SK-N-SH treated with all-trans-retinoic acid at 6 μM for 48 hours (cell line): ENCODE data around the gene RB1.
A peak's percentile ranks its signal among the peaks of the same experiment; 100 is the strongest.

ENCODE experiments used
- ATAC-seq: fragments of 200-7000 bp; cut with Tn5 transposase; 3 replicates; pipeline ENCODE4 v1.9.1; 2020; ENCODE audit warnings: mild to moderate bottlenecking, moderate library complexity
- ARNTL ChIP-seq: fragments of 450-650 bp; formaldehyde crosslinking; IDR thresholded peaks from 2 replicates; pipeline ENCODE4 v1.5.0; 2020; ENCODE audit warnings: low read depth, mild to moderate bottlenecking, moderate library complexity, borderline replicate concordance
- BACH2 ChIP-seq: fragments of 250-450 bp; sonication (Bioruptor Pico); IDR thresholded peaks from 2 replicates; pipeline ENCODE4 v1.9.0; 2021; ENCODE audit warnings: mild to moderate bottlenecking, borderline replicate concordance
- CSDC2 ChIP-seq: fragments of 250-450 bp; sonication (Bioruptor Pico); IDR thresholded peaks from 2 replicates; pipeline ENCODE4 v1.5.0; 2020; ENCODE audit warnings: mild to moderate bottlenecking, moderate library complexity
- ESRRG ChIP-seq: fragments of 250-450 bp; sonication (Bioruptor Pico); IDR thresholded peaks from 2 replicates; pipeline ENCODE4 v1.6.1; 2021; ENCODE audit warnings: mild to moderate bottlenecking
- GLIS3 ChIP-seq: fragments of 250-450 bp; sonication (Bioruptor Pico); IDR thresholded peaks from 2 replicates; pipeline ENCODE4 v1.5.0; 2020; ENCODE audit warnings: mild to moderate bottlenecking, moderate library complexity
- ISL1 ChIP-seq: fragments of 250-450 bp; sonication (Bioruptor Pico); IDR thresholded peaks from 2 replicates; pipeline ENCODE4 v2.1.2; 2022; ENCODE audit warnings: mild to moderate bottlenecking, moderate library complexity
- OSR1 ChIP-seq: fragments of 250-450 bp; sonication (Bioruptor Pico); IDR thresholded peaks from 2 replicates; pipeline ENCODE4 v1.8.0; 2022; ENCODE audit warnings: moderate library complexity, mild to moderate bottlenecking, inconsistent platforms
- PPARA ChIP-seq: fragments of 250-450 bp; sonication (Bioruptor Pico); IDR thresholded peaks from 2 replicates; pipeline ENCODE4 v1.5.0; 2020; ENCODE audit warnings: mild to moderate bottlenecking, borderline replicate concordance
- RARB ChIP-seq: fragments of 250-450 bp; sonication (Bioruptor Pico); IDR thresholded peaks from 2 replicates; pipeline ENCODE4 v1.8.0; 2021; ENCODE audit warnings: mild to moderate bottlenecking, moderate library complexity
- SNAI2 ChIP-seq: fragments of 250-450 bp; sonication (Bioruptor Pico); IDR thresholded peaks from 2 replicates; pipeline ENCODE4 v1.5.0; 2020; ENCODE audit warnings: mild to moderate bottlenecking, moderate library complexity
- TCF4 ChIP-seq: fragments of 250-450 bp; sonication (Bioruptor Pico); IDR thresholded peaks from 2 replicates; pipeline ENCODE4 v1.8.0; 2021; ENCODE audit warnings: mild to moderate bottlenecking, moderate library complexity, borderline replicate concordance
- TOX ChIP-seq: fragments of 250-450 bp; sonication (Bioruptor Pico); IDR thresholded peaks from 2 replicates; pipeline ENCODE4 v1.8.0; 2021; ENCODE audit warnings: mild to moderate bottlenecking, moderate library complexity, borderline replicate concordance
- ZC3H10 ChIP-seq: fragments of 250-450 bp; sonication (Bioruptor Pico); IDR thresholded peaks from 2 replicates; pipeline ENCODE4 v1.5.1; 2021; ENCODE audit warnings: mild to moderate bottlenecking, moderate library complexity
- ZFP3 ChIP-seq: fragments of 250-450 bp; sonication (Bioruptor Pico); IDR thresholded peaks from 2 replicates; pipeline ENCODE4 v1.5.0; 2020; ENCODE audit warnings: mild to moderate bottlenecking, moderate library complexity
- ZFP30 ChIP-seq: fragments of 450-650 bp; formaldehyde crosslinking; IDR thresholded peaks from 2 replicates; pipeline ENCODE4 v1.5.0; 2022; ENCODE audit warnings: mild to moderate bottlenecking, moderate library complexity
- ZNF565 ChIP-seq: fragments of 450-650 bp; formaldehyde crosslinking; conservative IDR thresholded peaks from 2 replicates; pipeline ENCODE4 v1.5.0; 2020; ENCODE audit warnings: low read depth, mild to moderate bottlenecking, moderate library complexity
- ZNF70 ChIP-seq: fragments of 450-650 bp; formaldehyde crosslinking; IDR thresholded peaks from 2 replicates; pipeline ENCODE4 v1.5.0; 2020; ENCODE audit warnings: mild to moderate bottlenecking, moderate library complexity
- ZNF8 ChIP-seq: fragments of 450-650 bp; formaldehyde crosslinking; IDR thresholded peaks from 2 replicates; pipeline ENCODE4 v1.5.0; 2020; ENCODE audit warnings: mild to moderate bottlenecking, moderate library complexity
- TF ChIP-seq, protein P1 (sequence below): fragments of 250-450 bp; sonication (Bioruptor Pico); IDR thresholded peaks from 2 replicates; pipeline ENCODE4 v1.5.1; 2021; ENCODE audit warnings: mild to moderate bottlenecking, moderate library complexity
- TF ChIP-seq, protein P2 (sequence below): fragments of 250-450 bp; sonication (Bioruptor Pico); IDR thresholded peaks from 2 replicates; pipeline ENCODE4 v1.8.0; 2020; ENCODE audit warnings: mild to moderate bottlenecking, moderate library complexity, borderline replicate concordance
- TF ChIP-seq, protein P3 (sequence below): fragments of 250-450 bp; sonication (Bioruptor Pico); IDR thresholded peaks from 2 replicates; pipeline ENCODE4 v1.8.0; 2021; ENCODE audit warnings: low read depth, mild to moderate bottlenecking, moderate library complexity, borderline replicate concordance
- TF ChIP-seq, protein P4 (sequence below): fragments of 250-450 bp; sonication (Bioruptor Pico); IDR thresholded peaks from 2 replicates; pipeline ENCODE4 v1.5.0; 2020; ENCODE audit warnings: mild to moderate bottlenecking, moderate library complexity
- TF ChIP-seq, protein P5 (sequence below): fragments of 250-450 bp; sonication (Bioruptor Pico); IDR thresholded peaks from 2 replicates; pipeline ENCODE4 v1.5.1; 2020; ENCODE audit warnings: low read depth, mild to moderate bottlenecking, moderate library complexity

The RB1 gene

DNA sequence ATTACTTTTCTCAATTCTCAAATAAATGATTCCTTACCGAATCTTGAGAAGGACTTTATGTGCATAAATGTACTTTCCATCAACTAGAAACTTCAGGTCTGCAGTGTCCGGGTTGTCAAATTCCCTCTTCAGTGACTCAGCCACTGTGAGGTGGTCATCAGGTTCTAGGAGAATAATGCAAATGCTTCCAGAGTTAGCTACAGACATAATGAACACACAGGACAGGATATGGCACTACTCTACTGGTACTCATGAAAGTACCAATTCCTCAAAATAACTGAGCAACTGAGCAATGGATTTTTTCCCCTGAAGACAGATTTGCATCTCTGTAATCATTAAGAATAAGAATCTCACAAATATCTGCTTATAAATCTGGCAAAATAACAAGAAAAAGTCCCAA, 198.2 kb downstream of the RB1 start:
- TF ChIP-seq, protein P1, sequence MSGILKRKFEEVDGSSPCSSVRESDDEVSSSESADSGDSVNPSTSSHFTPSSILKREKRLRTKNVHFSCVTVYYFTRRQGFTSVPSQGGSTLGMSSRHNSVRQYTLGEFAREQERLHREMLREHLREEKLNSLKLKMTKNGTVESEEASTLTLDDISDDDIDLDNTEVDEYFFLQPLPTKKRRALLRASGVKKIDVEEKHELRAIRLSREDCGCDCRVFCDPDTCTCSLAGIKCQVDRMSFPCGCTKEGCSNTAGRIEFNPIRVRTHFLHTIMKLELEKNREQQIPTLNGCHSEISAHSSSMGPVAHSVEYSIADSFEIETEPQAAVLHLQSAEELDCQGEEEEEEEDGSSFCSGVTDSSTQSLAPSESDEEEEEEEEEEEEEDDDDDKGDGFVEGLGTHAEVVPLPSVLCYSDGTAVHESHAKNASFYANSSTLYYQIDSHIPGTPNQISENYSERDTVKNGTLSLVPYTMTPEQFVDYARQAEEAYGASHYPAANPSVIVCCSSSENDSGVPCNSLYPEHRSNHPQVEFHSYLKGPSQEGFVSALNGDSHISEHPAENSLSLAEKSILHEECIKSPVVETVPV (CRISPR knock-in tag), result no peak
- ATAC-seq, result peak; percentile 31; the same call in 1 of the 3 replicates

DNA sequence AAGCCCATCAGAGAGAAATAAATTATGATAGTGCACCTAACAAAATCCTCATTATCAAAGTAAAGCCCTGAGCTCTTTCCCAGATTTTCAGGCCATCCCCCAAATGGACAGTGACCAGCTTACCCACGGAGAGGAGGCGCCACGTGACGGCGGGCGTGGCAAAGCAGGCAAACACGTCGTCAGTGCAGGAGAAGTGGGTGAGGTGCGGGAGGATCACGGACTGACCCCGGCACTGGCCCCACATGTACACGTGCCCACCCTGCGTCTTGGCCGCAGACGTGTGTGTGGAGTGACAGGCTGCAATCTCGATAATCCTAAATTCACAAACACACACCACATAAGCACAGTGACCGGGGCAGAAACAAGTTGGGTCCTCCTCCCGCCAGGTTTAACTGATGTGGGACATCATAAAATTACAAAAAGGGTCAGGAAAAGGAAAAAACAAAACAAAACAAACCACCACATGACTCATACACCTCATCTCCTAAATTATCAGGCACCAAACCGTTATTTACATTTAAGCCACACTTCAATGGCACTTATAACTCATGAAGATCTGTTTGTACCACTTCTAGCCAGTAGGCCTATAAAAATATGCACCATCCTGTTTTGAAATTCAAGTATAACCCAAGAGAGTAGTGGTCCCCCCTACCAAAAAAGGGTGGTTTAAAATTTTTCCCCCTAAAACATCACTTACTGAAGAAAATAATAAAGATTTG, 199.2 kb downstream of the RB1 start:
- ATAC-seq, result no peak
- TF ChIP-seq ZNF565 (CRISPR knock-in tag) (no peak), TCF4 (CRISPR knock-in tag) (no peak), ZNF70 (CRISPR knock-in tag) (no peak), ZFP30 (CRISPR knock-in tag) (no peak), OSR1 (no peak), CSDC2 (CRISPR knock-in tag) (no peak), BACH2 (CRISPR knock-in tag) (no peak), RARB (CRISPR knock-in tag) (no peak), GLIS3 (CRISPR knock-in tag) (no peak), ESRRG (no peak), SNAI2 (no peak), TOX (CRISPR knock-in tag) (no peak)
- TF ChIP-seq, protein P1 (CRISPR knock-in tag), result no peak
- TF ChIP-seq, protein P2, sequence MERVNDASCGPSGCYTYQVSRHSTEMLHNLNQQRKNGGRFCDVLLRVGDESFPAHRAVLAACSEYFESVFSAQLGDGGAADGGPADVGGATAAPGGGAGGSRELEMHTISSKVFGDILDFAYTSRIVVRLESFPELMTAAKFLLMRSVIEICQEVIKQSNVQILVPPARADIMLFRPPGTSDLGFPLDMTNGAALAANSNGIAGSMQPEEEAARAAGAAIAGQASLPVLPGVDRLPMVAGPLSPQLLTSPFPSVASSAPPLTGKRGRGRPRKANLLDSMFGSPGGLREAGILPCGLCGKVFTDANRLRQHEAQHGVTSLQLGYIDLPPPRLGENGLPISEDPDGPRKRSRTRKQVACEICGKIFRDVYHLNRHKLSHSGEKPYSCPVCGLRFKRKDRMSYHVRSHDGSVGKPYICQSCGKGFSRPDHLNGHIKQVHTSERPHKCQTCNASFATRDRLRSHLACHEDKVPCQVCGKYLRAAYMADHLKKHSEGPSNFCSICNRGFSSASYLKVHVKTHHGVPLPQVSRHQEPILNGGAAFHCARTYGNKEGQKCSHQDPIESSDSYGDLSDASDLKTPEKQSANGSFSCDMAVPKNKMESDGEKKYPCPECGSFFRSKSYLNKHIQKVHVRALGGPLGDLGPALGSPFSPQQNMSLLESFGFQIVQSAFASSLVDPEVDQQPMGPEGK (CRISPR knock-in tag), result no peak
- TF ChIP-seq, protein P3, sequence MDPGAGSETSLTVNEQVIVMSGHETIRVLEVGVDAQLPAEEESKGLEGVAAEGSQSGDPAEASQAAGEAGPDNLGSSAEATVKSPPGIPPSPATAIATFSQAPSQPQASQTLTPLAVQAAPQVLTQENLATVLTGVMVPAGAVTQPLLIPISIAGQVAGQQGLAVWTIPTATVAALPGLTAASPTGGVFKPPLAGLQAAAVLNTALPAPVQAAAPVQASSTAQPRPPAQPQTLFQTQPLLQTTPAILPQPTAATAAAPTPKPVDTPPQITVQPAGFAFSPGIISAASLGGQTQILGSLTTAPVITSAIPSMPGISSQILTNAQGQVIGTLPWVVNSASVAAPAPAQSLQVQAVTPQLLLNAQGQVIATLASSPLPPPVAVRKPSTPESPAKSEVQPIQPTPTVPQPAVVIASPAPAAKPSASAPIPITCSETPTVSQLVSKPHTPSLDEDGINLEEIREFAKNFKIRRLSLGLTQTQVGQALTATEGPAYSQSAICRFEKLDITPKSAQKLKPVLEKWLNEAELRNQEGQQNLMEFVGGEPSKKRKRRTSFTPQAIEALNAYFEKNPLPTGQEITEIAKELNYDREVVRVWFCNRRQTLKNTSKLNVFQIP (CRISPR knock-in tag), result no peak
- TF ChIP-seq, protein P4, sequence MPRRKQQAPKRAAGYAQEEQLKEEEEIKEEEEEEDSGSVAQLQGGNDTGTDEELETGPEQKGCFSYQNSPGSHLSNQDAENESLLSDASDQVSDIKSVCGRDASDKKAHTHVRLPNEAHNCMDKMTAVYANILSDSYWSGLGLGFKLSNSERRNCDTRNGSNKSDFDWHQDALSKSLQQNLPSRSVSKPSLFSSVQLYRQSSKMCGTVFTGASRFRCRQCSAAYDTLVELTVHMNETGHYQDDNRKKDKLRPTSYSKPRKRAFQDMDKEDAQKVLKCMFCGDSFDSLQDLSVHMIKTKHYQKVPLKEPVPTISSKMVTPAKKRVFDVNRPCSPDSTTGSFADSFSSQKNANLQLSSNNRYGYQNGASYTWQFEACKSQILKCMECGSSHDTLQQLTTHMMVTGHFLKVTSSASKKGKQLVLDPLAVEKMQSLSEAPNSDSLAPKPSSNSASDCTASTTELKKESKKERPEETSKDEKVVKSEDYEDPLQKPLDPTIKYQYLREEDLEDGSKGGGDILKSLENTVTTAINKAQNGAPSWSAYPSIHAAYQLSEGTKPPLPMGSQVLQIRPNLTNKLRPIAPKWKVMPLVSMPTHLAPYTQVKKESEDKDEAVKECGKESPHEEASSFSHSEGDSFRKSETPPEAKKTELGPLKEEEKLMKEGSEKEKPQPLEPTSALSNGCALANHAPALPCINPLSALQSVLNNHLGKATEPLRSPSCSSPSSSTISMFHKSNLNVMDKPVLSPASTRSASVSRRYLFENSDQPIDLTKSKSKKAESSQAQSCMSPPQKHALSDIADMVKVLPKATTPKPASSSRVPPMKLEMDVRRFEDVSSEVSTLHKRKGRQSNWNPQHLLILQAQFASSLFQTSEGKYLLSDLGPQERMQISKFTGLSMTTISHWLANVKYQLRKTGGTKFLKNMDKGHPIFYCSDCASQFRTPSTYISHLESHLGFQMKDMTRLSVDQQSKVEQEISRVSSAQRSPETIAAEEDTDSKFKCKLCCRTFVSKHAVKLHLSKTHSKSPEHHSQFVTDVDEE, result no peak

DNA sequence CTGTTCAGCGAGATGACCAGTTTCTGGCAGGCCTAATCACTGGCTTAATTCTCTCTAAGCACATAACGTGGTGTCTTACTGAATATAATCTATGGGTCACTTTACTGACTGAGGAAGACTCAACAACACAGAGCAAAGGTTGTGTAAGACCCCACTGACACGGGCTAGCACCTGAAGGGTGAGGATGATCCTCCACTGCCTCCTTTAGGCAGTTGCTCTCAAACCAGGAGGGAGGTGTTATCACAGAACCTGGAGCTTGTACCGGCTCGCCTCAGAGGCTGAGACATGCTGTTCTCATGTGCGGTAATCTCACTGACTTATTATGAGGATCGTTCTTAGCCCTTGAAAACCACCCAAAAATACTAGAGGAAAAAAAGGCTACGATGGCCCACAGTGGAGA, 201.1 kb downstream of the RB1 start:
- ATAC-seq, result no peak
- TF ChIP-seq, protein P5, sequence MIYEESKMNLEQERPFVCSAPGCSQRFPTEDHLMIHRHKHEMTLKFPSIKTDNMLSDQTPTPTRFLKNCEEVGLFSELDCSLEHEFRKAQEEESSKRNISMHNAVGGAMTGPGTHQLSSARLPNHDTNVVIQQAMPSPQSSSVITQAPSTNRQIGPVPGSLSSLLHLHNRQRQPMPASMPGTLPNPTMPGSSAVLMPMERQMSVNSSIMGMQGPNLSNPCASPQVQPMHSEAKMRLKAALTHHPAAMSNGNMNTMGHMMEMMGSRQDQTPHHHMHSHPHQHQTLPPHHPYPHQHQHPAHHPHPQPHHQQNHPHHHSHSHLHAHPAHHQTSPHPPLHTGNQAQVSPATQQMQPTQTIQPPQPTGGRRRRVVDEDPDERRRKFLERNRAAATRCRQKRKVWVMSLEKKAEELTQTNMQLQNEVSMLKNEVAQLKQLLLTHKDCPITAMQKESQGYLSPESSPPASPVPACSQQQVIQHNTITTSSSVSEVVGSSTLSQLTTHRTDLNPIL (CRISPR knock-in tag), result no peak
- no peak for TF ChIP-seq ISL1 (CRISPR knock-in tag)
- TF ChIP-seq PPARA (CRISPR knock-in tag), result no peak
- TF ChIP-seq OSR1, result no peak
- TF ChIP-seq, protein P3 (CRISPR knock-in tag), result no peak
- TF ChIP-seq ZC3H10 (CRISPR knock-in tag), result no peak
- no peak for TF ChIP-seq ARNTL (CRISPR knock-in tag)
- TF ChIP-seq CSDC2 (CRISPR knock-in tag), result no peak
- TF ChIP-seq, protein P1 (CRISPR knock-in tag), result no peak
- no peak for TF ChIP-seq SNAI2
- no peak for TF ChIP-seq ZNF8 (CRISPR knock-in tag)
- TF ChIP-seq RARB (CRISPR knock-in tag), result no peak
- TF ChIP-seq ZNF70 (CRISPR knock-in tag), result no peak
- TF ChIP-seq BACH2 (CRISPR knock-in tag), result no peak
- no peak for TF ChIP-seq TOX (CRISPR knock-in tag)
- no peak for TF ChIP-seq ESRRG
- no peak for TF ChIP-seq ZFP3 (CRISPR knock-in tag)
